ENCODE measurements around the gene ZBTB42. TPM values are rescaled to one million over a fixed set of nuclear protein-coding genes. Genes with fewer than 3 reads are reported as not detected.

The ZBTB42 gene
- total and polyA plus RNA-seq, 2 donors (not counting 1 experiment from before 2014, with no cell fraction given), result 1.6 to 8.3 TPM

DNA sequence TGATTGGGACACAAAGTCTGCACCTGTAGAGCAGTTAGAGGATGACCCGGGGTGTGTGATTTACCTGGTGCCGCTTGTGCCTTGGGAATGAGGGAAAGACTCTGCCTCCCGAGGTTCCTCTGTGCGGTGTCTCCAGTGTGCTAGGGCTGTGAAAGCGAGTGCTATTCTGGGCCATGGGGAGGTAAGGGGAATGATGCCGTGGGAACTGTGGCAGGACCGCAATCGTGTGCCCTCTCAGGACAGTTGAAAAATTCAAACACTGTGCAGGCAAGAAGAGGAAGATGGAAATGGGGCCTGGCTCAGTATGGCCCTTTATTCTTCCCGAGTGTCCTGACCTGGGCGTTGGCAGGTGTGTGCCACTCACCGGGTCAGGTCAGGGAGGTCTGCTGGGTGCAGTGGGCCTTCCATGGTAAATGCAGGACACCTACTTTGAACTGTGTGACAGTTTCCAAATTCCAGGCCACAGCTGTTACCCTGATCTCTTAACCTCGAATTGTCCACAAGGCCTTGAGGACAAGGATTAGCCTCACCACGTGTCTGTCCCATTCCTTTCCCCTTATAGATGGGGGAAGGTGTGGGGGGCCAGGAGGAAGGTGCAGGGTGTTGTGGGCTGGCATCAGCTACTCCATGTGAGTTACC lies 46.6 kb upstream of the ZBTB42 start:
- ChIA-PET CTCF (interaction anchor here (1.4 to 2.5 kb wide), 2 partner anchors 14 to 291 kb away, joined by 3 to 13 read pairs; no protein-coding TSS in a partner anchor), POLR2A (no interaction called here)
- Mint-ChIP-seq H3K27ac (peak overlapping the region; percentile 78), H3K4me3 (peak overlapping the region; percentile 91), H3K9me3 (ENCODE audit: insufficient read depth) (no peaks in the 10 kb centered on the region), H3K4me1 (peaks cover 33% of the 10 kb centered on the region), H3K27me3 (no peaks in the 10 kb centered on the region)
- WGBS (ENCODE audit: insufficient coverage), result 83% methylated on average over 11 of the region's 13 CpGs
- intact Hi-C loops (cut with micrococcal nuclease), result loop anchor here (5.0 kb wide), 3 partner anchors 313 to 1037 kb away; partner anchors contain the start of genes BRF1, GPR132, XRCC3 and ZFYVE21
- H3K4me3 ChIP-seq (ENCODE audit: control extremely low read depth in 1 of 5, extremely low read depth in 1 of 5, insufficient read depth in 1 of 5, low read depth in 2 of 5, low read length in 4 of 5), result peak overlapping the region in 4 of 5 experiments; percentile 85 to 98 (median 92)
- peaks cover 32% of the 10 kb centered on the region for H3K79me2 ChIP-seq (ENCODE audit: control insufficient read depth, insufficient read depth, low read length)
- DNase-seq (no peak), ATAC-seq (ENCODE audit: low read depth) (no peak)
- peaks cover 51% of the 10 kb centered on the region for H4K20me1 ChIP-seq (ENCODE audit: control insufficient read depth, insufficient read depth, low read length, poor library complexity, severe bottlenecking)
- H3K27me3 ChIP-seq (replicated peaks in 1 of 4; ENCODE audit: control extremely low read depth in 1 of 4, control insufficient read depth in 3 of 4, insufficient read depth in 4 of 4, low read length in 3 of 4), result no peaks in the 10 kb centered on the region
- peaks cover 0 to 14% (median 0%) of the 10 kb centered on the region in 3 donors for H3K9me3 ChIP-seq (ENCODE audit: control extremely low read depth in 1 of 3, control insufficient read depth in 2 of 3, insufficient read depth in 1 of 3, low read length in 2 of 3)
- H3K36me3 ChIP-seq (replicated peaks in 1 of 2; ENCODE audit: control extremely low read depth in 1 of 2, control insufficient read depth in 1 of 2, extremely low read depth in 1 of 2, insufficient read depth in 2 of 2, low read length in 1 of 2), result peaks cover 0 to 34% of the 10 kb centered on the region in 2 experiments
- peak overlapping the region; percentile 88 for H3K9ac ChIP-seq (ENCODE audit: low read length)
- no peak for TF ChIP-seq EZH2 (IDR thresholded peaks at IDR 0.05; ENCODE audit: borderline replicate concordance, insufficient read depth, low read depth, low read length, poor library complexity, severe bottlenecking)
- TF ChIP-seq, protein P1, sequence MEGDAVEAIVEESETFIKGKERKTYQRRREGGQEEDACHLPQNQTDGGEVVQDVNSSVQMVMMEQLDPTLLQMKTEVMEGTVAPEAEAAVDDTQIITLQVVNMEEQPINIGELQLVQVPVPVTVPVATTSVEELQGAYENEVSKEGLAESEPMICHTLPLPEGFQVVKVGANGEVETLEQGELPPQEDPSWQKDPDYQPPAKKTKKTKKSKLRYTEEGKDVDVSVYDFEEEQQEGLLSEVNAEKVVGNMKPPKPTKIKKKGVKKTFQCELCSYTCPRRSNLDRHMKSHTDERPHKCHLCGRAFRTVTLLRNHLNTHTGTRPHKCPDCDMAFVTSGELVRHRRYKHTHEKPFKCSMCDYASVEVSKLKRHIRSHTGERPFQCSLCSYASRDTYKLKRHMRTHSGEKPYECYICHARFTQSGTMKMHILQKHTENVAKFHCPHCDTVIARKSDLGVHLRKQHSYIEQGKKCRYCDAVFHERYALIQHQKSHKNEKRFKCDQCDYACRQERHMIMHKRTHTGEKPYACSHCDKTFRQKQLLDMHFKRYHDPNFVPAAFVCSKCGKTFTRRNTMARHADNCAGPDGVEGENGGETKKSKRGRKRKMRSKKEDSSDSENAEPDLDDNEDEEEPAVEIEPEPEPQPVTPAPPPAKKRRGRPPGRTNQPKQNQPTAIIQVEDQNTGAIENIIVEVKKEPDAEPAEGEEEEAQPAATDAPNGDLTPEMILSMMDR (IDR thresholded peaks at IDR 0.05), result no peak
- H3K27ac ChIP-seq (ENCODE audit: low read length in 2 of 2), result no peak overlapping the region
- H2AFZ ChIP-seq (ENCODE audit: insufficient read depth, low read depth, low read length, poor library complexity, severe bottlenecking), result no peak overlapping the region
- H3K4me2 ChIP-seq (replicated peaks; ENCODE audit: low read depth, low read length, poor library complexity, severe bottlenecking), result peak overlapping the region; percentile 94
- peaks cover 18 to 21% of the 10 kb centered on the region in 2 donors for H3K4me1 ChIP-seq (ENCODE audit: control insufficient read depth in 2 of 2, insufficient read depth in 2 of 2, low read length in 2 of 2)

DNA sequence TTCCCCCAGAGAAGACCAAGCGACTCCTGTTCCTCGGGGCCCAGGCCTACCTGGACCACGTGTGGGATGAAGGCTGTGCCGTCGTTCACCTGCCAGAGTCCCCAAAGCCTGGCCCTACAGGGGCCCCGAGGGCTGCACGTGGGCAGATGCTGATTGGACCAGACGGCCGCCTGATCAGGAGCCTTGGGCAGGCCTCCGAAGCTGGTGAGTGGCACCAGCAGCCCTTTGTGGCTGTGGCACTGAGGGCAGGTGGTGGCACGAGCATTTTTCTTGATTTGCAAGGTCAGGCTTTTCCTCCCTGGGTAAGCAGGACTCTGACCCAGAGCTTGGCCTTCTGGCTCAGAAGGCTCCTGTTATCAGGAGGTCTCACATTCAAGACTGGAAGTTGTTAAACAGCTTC lies 45.3 kb upstream of the ZBTB42 start:
- CTCF ChIA-PET, result interaction anchor here (2.5 kb wide), 1 partner anchor 13 kb away, joined by 13 read pairs; no protein-coding TSS in a partner anchor

More for the DNA sequence above, 45.3 kb upstream of the ZBTB42 start:
- Histone ChIP-seq H3K9ac (ENCODE audit: low read length) (no peak overlapping the region), H3K4me2 (replicated peaks; ENCODE audit: low read depth, low read length, poor library complexity, severe bottlenecking) (no peak overlapping the region), H3K9me3 (ENCODE audit: control extremely low read depth in 1 of 3, control insufficient read depth in 2 of 3, insufficient read depth in 1 of 3, low read length in 2 of 3) (peaks cover 0 to 11% (median 0%) of the 10 kb centered on the region in 3 donors), H3K4me1 (ENCODE audit: control insufficient read depth in 2 of 2, insufficient read depth in 2 of 2, low read length in 2 of 2) (peaks cover 18 to 21% of the 10 kb centered on the region in 2 donors), H3K27ac (ENCODE audit: low read length in 2 of 2) (no peak overlapping the region), H3K27me3 (replicated peaks in 1 of 4; ENCODE audit: control extremely low read depth in 1 of 4, control insufficient read depth in 3 of 4, insufficient read depth in 4 of 4, low read length in 3 of 4) (no peaks in the 10 kb centered on the region), H3K79me2 (ENCODE audit: control insufficient read depth, insufficient read depth, low read length) (peaks cover 29% of the 10 kb centered on the region), H3K36me3 (replicated peaks in 1 of 2; ENCODE audit: control extremely low read depth in 1 of 2, control insufficient read depth in 1 of 2, extremely low read depth in 1 of 2, insufficient read depth in 2 of 2, low read length in 1 of 2) (peaks cover 0 to 40% of the 10 kb centered on the region in 2 experiments), H2AFZ (ENCODE audit: insufficient read depth, low read depth, low read length, poor library complexity, severe bottlenecking) (no peak overlapping the region), H4K20me1 (ENCODE audit: control insufficient read depth, insufficient read depth, low read length, poor library complexity, severe bottlenecking) (peaks cover 58% of the 10 kb centered on the region), H3K4me3 (ENCODE audit: control extremely low read depth in 1 of 5, extremely low read depth in 1 of 5, insufficient read depth in 1 of 5, low read depth in 2 of 5, low read length in 4 of 5) (no peak overlapping the region)
- POLR2A ChIA-PET, result no interaction called here
- H3K27ac Mint-ChIP-seq, result no peak overlapping the region
- intact Hi-C loops (cut with micrococcal nuclease), result no loop called here
- no peak for TF ChIP-seq EZH2 (IDR thresholded peaks at IDR 0.05; ENCODE audit: borderline replicate concordance, insufficient read depth, low read depth, low read length, poor library complexity, severe bottlenecking)
- TF ChIP-seq, protein P1 (IDR thresholded peaks at IDR 0.05), result no peak
- H3K9me3 Mint-ChIP-seq (ENCODE audit: insufficient read depth), result no peaks in the 10 kb centered on the region
- DNase-seq, result no peak
- H3K4me1 Mint-ChIP-seq, result peaks cover 33% of the 10 kb centered on the region
- ATAC-seq (ENCODE audit: low read depth), result no peak
- H3K4me3 Mint-ChIP-seq, result no peak overlapping the region
- 87% methylated on average over 11 of the region's 11 CpGs for WGBS (ENCODE audit: insufficient coverage)
- no peaks in the 10 kb centered on the region for H3K27me3 Mint-ChIP-seq
